Embryonic facial prominence (tissue), 1 donor: Measurements from ENCODE around the gene FNDC3B.

Source experiments
- DNase-seq: peaks from one replicate; pipeline ENCODE4 v3.0.0-alpha.2; 2016; ENCODE audit errors: extremely low spot score

FNDC3B gene

DNA sequence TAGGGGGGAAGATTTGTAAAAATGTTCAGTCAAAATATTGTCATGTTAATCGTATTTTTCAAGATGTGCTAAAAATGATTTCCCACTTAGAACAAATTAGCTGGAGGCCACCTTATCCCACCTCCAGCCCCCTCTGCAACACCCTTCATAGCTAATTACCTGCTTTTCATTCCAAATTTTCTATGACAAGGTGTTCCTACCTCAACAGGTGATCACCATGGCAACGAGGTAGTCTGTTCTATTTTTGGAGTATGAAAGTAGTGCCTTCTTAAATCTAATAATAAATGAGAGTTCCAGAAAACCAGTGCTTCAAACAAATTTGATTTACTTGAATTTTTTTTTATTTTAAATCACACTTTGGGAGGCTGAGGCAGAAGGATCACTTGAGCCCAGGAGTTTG, 149.8 kb downstream of the FNDC3B start:
- no peak for DNase-seq

DNA sequence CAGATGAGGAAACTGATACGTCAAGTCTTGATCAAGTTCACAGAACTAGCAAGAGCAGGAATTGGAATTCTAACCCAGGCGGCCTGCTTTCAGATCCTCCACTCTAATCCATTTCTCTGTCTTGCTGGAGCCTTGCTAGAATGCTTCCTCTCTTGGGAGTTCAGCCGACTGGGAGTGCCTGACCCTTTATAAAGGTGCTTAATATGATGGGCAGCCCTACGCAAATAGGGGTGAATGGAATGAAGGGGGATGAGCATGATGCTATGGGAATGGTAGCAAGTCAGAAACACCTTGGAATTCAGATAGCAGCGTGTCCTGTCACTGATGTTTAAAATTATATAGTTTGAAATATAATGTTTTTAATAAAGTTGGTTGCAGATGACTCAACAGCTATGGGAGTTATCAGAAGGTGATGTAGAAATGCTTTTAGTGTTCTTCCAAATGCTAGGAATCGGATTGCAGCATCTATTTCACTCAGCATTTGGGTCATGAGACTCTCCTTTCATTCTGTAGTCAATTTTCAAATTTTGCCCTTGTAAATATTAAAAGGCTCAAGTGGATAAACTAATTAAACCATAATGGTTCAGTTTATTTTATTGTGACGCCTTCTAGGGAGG, 150.7 kb downstream of the FNDC3B start:
- no peak for DNase-seq

DNA sequence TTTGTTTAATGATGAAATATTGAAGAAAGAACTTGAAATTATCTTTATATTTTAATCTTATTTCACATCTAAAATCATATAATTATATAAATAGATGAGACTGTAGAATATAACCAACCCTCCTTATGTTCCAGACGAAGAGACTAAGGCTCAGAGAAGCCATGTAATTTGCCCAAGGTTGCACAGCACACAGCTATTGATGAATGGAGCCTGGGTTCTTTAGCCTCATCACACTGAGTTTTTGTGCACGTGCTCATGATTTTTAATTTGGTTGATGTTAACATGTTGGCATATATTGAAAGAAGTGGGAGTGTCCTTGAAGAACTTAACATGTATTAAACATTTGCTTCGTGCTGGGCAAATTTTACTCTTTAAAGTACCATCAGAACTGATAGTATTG, 151.6 kb downstream of the FNDC3B start:
- no peak for DNase-seq

DNA sequence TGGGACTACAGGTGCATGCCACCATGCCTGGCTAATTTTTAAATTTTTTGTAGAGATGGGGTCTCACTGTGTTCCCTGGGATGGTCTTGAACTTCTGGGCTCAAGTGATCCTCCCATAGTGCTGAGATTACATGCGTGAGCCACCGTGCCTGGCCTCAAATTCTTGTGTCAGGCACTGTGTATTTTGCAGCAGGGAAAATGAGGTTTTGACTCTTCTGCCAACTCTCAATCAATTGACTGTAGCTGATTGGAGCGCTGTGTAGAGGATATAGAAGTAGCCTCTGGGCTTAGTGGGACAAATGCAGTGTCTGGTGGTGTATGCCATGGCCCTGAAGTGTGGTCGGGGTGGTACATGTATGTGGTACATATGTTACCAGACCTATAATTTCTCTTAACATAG, 152.3 kb downstream of the FNDC3B start:
- DNase-seq: no peak

DNA sequence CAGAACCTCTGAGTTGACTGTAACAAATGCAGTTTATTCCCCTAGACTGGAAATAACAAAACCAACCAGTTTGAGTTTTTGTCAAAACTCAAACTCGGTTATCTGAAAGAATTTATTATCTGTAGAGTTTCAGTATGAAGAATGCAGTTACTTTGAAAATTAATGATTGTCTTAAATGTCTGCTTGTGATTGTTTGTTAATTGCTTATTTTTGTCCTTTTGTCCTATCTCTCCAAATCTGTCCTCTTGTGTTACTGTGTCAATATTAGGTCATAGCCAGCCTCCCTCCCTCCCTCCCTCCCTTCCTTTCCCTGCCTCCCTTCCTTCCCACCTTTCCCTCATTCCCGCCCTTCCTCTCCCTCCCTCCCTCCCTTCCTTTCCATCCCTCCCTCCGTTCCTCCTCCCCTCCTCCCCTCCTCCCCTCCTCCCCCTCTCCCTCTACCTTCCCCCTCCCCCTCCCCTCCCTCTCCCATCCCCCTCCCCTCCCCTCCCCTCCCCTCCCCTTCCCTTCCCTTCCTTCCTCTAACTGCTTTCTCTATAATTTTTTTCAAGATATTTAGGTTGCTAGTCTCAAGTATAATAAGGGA, 153.5 kb downstream of the FNDC3B start:
- no peak for DNase-seq

DNA sequence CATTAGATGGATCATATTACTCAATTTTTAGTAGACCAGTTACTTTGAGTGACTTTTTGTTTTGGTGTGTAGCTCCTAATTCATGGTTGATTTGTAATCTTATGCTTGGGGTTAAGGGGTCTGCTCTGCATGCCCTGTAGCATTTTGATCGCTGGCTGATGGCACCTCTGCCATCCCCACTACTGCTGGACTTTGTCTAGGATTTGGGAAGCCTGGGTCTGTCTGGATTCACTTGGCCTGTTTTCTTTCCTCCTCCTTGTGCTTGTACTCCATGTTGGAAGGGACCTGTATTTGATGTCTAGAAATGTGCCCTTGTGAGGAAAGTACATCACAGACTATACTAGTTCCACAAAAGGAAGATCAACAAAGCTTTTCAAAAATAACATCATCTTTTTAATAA, 154.1 kb downstream of the FNDC3B start:
- no peak for DNase-seq

DNA sequence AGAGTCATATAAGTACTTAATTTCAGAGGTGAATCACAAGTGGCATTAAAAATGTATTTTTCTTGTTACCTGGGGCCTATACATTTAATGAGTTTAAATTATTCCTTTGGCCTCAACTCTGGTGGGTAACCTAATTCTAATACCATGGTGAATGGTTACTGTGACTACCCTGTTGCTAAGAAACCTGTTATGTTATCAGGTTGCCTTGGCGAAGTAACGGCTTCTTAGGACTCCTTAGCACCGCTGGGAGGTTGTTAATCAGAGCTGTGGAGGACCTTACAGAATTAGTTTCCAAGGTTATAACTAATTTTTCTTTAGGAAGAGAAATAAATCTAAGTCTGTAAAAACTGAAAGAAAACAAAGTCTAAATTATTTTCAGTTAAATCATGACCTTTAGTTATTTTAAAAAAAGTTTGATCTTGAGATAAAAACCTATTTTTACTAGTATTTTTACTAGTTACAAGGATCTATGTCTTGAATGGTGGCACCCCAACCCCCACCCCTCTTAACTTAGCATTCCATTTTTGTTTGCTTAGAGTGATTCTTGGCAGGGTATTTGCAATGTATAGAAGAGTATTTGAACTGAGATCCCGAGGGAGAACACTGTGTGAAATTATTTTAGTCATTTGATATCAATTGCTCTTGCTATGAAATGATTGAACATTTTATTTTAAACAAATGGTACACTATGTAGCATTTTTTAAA, 155.5 kb downstream of the FNDC3B start:
- peak; percentile 42 for DNase-seq

DNA sequence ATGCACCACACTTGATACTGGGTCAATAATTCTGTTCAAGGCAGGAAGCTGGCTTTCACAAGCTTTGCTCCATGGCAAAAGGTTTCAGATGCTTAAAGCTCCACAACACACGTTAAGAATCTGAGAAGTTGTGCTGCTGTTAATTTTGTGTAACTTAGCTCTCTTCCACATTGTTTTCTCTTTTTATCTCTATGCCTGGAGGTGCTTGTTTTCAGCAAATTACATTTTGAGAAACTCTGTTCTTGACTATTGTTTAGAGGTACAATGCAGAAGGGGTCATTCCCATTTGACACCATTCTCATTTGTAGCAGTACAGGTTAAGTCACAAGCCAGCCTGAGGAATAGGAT, 156.0 kb downstream of the FNDC3B start:
- no peak for DNase-seq

DNA sequence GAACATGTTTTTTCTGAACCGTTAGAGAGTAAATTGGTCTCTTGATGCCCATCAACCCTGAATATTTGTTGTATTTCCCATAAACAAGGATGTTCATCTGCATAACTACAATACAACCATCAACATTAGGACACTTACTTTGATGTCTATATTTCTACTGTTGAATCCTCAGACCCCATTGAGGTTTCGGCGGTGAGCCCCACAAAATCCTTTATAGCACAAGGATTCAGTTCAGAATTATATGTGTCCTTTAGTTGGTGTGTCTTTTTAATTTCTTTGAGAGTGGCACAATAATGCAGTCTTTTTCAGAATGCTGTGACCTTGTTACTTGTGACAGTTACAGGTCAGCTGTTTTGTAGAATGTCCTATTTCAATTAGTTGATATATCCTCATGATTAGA, 158.0 kb downstream of the FNDC3B start:
- no peak for DNase-seq

DNA sequence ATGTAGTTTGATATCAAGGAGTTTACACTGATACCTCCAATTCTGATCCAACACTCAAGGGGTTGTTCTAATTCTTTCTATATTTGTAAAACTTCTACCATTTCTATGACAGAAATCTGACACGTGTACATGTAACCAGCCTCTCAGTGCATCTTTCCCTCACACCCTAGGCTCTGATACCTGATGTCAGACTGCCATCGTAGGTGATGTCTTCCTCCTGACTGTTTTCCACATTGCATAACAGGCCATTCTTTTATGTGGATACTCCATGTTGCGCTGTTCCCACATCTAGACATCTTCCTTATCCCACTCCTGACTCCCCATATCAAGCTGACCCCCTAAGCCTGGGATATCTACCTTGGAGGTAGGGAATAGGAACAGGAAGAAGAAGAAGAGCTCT, 159.1 kb downstream of the FNDC3B start:
- no peak for DNase-seq

DNA sequence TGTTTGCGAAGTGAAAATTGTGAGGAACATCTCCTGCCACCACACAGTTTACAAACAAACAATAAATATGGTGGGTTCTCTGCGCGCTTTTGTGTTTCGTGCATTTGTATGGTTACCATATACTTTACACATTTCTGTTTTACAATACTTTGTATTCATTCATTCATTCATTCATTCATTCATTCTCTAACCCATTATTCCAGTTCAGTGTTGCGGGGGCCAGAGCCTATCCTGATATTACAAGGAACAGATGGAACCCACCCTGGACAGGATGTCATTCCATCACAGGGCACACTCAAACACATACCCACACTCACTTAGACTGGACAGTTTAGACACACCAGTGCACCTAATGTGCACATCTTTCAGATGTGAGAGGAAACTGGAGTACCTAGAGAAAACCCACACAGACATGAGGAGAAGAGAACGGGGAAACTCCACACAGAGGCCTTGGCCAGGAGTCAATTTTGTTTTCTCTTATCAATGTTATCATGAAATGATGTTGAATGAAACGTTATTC, 160.5 kb downstream of the FNDC3B start:
- DNase-seq: no peak

DNA sequence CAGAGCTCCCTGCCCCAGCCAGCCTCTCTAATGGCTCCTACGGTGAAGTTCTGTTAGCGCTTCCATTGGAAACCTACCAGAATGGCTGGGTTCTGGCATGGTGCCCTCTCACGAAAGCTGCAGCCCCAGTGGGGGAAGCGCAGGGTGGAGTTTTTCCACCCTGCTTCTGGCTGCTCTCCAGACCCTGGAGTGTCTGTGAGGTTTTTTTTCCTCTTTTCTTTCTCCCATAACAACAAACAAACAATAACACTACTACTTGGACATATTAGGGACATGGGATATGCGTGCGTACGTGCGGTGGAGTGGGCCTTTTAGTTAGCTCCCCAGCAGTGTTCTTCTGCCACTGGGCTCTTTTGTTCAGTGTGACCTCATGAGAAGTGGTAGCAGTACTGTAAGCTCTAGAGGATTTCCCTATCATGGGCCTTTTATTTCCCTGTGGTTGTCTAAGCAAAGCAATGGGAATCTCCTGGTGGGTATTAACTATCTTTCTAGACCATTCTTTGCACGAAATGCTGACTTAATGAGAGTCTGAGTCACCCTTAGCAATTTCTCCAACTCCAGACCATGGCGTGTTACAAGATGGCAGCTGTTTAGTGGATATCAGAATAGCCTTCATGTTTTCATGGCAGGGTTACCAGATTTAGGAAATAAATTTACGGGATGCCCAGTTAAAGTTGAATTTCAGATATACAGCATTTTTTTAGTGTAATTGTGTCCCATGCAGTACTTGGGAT, 161.9 kb downstream of the FNDC3B start:
- DNase-seq: peak; percentile 57

DNA sequence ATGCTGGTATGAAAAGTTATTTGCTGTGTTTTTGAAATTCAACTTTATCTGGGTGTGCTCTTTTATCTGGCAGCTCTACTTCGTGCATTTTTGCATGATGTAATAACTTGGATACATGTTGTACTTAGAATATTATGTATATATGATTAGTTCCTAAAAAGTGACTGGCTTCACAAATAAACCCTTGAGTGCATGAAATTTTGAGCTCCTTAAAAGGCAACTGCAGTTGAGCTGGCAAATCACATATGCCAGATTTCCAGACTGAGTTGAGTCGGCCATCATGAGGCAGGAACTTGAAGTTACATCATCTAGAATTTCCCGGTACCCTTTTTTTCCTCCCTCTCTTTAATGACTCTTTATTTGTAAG, 162.5 kb downstream of the FNDC3B start:
- peak; percentile 57 for DNase-seq

DNA sequence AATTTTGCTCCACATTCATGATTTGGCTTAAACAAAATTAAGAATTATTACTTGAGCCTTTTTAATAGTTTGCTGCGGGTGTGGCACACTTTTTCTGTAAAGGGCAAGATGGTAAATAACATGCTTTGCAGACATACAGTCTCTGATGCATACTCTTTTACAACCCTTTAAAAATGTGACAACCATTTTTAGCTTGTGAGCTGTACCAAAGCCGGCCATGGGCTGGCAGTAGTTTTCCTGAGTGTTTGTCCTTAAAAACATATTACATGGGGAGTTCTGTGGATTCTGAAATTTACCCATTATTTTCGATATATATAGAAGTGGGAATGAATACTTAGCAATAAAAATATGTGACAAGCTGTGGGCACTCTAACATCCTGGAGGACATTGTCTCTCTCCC, 163.4 kb downstream of the FNDC3B start:
- DNase-seq: no peak

DNA sequence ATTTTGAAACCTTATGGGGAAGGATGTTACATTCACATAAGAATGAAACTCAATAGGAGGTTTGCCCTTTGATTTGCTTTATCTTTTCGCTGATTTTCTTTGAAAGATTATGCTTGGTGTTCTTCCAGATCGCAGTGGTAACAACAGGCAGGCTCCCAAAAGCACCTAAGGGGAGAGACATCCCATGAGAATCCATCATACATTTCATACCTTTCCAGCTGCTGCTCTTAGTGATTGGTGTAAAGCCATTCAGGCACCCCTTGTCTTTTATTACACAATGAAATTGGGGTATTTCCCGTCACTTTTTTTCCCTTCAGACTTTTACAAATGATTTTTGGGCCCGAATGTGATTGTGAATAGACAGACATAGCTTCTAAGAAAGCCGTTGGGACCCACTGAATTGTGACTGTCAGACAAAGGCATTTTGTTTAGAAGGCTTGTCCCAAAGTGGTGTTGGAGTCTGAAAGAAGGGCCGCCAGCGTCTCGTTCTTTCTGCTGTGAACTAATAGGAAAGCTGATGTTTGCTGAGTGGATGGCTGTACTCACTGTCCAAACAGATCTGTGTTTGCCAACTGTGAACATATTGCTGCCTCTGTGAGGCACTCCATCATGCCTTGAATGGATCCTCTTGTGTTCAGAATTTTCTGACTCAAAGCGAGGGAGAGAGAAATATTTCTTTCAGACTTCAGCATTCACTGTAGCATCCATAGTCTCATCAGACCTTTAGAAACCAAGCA, 164.3 kb downstream of the FNDC3B start:
- no peak for DNase-seq

DNA sequence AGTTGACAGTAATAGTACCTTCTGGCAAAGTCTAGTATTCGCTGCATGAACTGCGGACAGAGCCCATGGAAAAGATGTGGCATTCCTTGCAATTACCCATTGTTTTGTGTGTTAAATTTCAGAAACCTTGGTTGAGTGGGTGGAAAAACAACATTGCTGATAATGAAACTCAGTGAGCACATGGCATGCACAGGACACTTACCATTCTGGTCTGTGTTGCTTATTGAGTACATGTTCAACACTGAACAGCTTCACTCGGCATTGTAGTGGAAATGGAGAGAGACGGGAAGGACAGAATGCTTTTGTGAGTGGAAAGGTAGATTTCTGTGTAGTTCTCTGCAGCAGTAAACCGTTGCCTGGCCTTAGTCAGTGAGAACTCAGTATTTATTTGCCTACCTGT, 165.3 kb downstream of the FNDC3B start:
- DNase-seq: no peak

DNA sequence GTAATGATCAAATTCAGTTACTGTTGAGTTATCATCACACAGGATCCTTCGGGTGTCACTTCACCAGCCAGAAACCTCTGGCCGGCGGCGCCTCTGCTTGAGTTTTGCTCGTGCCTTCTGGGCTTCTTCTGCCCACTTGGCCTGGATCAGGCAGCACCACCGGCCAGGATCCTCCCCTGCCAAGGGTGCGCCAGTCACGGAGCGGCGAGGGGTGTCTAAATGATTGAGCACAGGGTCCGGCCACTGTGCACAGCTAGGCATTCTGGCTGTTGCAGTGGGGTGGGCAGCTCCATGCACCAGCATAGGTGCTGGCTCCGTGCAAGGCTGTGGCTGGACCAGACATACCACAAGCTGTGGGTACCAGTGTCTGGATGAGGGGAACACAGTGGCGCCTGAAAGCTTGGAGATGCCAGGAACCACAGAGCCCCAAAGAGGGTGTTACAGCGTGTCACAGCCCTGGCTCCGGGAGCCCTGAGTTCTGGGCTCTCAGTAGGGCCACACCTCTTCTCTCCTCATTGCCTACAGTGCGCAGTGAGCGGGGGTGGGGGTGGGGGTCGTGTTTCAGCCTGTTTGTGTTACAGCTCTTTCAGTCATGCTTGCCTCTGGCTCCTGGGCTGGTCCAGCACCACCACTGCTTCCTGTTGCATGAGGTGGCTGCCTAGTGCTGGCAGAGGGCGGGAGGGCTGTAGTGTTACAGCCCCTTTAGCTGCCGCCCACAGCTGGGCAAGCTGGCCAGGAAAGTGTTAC, 169.4 kb downstream of the FNDC3B start:
- no peak for DNase-seq

DNA sequence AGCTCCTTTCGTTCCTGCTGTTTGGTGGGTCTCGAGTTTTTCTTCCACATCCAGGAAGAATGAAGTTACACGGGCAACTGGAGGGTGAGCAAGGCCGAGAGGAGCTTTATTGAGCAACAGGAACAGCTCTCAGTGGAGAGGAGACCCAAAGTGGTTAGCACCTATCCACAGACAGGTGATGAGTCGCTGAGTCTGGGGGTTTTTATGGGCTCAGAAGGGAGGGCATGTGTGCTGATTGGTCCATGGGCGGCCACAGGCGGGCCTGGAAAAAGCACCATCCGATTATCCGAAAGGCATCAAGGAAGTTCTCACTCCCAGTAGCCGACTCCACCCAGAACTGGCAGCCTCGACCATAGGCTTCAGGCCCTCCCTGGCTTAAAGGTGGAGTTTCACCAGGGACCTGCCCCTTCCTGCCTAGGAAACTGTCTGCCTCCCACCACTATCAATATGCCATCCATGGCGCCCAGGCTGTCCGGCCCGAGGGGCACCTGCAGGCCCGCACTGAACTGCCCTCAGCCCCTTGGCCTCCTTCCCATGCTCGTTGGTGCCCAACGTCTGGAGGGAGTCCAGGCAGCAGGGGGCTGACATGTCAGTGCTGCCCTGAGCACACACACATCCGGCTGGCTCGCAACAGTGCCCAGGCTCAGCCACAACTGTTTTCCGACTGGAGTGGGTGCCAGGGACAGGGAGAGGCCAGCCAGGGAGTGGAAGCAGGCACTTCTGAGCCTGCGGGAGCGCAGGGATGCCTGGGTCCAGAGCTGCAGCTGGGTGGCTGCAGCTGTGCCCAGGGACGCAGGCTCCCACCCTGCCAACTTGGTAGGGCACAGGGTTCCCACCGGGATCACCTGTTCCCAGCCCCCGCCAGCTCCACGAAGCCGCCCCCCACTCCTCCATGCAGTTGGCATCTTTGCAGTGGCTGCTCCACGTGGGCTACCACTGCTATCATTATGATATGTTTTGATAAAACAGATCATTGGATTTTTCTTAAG, 170.2 kb downstream of the FNDC3B start:
- DNase-seq: no peak

DNA sequence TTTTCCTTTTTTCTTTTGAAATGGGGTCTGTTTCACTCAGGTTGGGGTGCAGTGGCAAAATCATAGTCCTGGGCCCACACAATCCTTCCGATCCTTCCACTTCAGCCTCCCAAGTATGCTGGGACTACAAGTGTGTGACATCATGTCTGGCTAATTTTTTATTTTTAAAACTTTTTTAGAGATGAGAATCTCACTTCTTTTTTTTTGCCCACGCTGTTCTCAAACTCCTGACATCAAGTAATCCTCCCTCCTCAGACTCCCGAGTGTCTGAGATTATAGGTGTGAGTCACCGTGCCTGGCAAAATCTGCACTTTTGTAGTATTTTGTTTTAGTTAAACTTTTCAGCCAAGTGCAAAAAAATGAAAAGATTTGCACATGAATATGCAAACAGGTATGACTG, 171.0 kb downstream of the FNDC3B start:
- no peak for DNase-seq

DNA sequence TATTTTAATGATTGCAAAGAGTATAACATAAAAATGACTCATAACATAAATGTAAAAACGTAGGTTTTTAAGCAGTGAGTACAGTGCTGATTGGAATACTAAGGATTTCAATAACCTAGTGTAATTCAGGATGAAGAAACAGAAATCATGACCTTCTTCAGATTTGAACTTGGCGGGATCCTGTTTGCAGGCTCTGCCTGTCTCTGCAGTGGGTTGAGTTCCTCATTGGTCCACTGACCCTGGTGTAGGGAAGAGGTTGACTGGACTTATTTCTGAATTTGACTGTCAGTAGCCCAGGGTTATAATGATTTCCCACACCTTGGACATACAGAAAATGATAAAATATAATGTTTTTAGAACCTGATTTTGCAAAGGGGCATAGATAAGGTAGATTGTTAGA, 171.7 kb downstream of the FNDC3B start:
- no peak for DNase-seq
